Neuronal stem cell (in vitro differentiated cells): ENCODE measurements around the gene SLAMF8.

Experiments used
- DNase-seq: peaks from one replicate; pipeline ENCODE4 v3.0.0-alpha.2; 2013; ENCODE audit warnings: low spot score
- H2AFZ ChIP-seq: one replicate; pipeline ENCODE4 v1.6.1; 2013; ENCODE audit warnings: mild to moderate bottlenecking, low read length, inconsistent platforms
- H2AK5ac ChIP-seq: 2 replicates; pipeline ENCODE4 v1.6.1; 2013; ENCODE audit warnings: low read depth, mild to moderate bottlenecking, inconsistent platforms, low read length, moderate library complexity, mixed read lengths
- H2BK120ac ChIP-seq: 2 replicates; pipeline ENCODE4 v1.6.1; 2013; ENCODE audit warnings: low read depth, mild to moderate bottlenecking, inconsistent platforms, low read length, moderate library complexity, mixed read lengths
- H2BK12ac ChIP-seq: one replicate; pipeline ENCODE4 v1.6.1; 2013; ENCODE audit warnings: low read length, inconsistent platforms
- H2BK15ac ChIP-seq: 2 replicates; pipeline ENCODE4 v1.6.1; 2013; ENCODE audit warnings: mild to moderate bottlenecking, low read length, inconsistent platforms, mixed read lengths
- H2BK5ac ChIP-seq: one replicate; pipeline ENCODE4 v1.6.1; 2013; ENCODE audit warnings: inconsistent platforms, mild to moderate bottlenecking, low read length, moderate library complexity
- H3K14ac ChIP-seq: one replicate; pipeline ENCODE4 v1.6.1; 2013; ENCODE audit warnings: low read length, inconsistent platforms
- H3K18ac ChIP-seq: 2 replicates; pipeline ENCODE4 v1.6.1; 2013; ENCODE audit warnings: low read length, inconsistent platforms
- H3K23ac ChIP-seq: 2 replicates; pipeline ENCODE4 v1.6.1; 2013; ENCODE audit warnings: low read depth, mild to moderate bottlenecking, mixed read lengths, low read length, inconsistent platforms; ENCODE audit not compliant: poor library complexity
- H3K27ac ChIP-seq: replicated peaks from 3 replicates; pipeline ENCODE4 v1.5.1; 2013; ENCODE audit warnings: low read length, inconsistent platforms
- H3K27me3 ChIP-seq, 3 experiments: 2 replicates each; pipeline ENCODE4 v1.6.1; 2013; ENCODE audit warnings: low read length in 3 of 3, mild to moderate bottlenecking in 2 of 3, inconsistent platforms in 1 of 3, low read depth in 1 of 3, mixed read lengths in 1 of 3, moderate library complexity in 1 of 3; ENCODE audit not compliant: control insufficient read depth in 3 of 3, insufficient read depth in 3 of 3
- H3K36me3 ChIP-seq, 2 donors: replicated peaks in 1 of 2; 2 replicates each; pipeline ENCODE4 v1.6.1; 2013; ENCODE audit warnings: low read length in 2 of 2; ENCODE audit not compliant: control insufficient read depth in 2 of 2, insufficient read depth in 2 of 2
- H3K4ac ChIP-seq: 2 replicates; pipeline ENCODE4 v1.6.1; 2013; ENCODE audit warnings: inconsistent platforms, mild to moderate bottlenecking, low read length, moderate library complexity
- H3K4me1 ChIP-seq, 2 donors: 1 replicate in 1 of 2; 2 replicates in 1 of 2; pipeline ENCODE4 v1.6.1; 2013; ENCODE audit warnings: low read length in 2 of 2, low read depth in 1 of 2; ENCODE audit not compliant: control insufficient read depth in 2 of 2, insufficient read depth in 1 of 2
- H3K4me2 ChIP-seq: one replicate; pipeline ENCODE4 v1.6.1; 2013; ENCODE audit warnings: mild to moderate bottlenecking, low read length, inconsistent platforms; ENCODE audit not compliant: insufficient read depth, poor library complexity, severe bottlenecking
- H3K4me3 ChIP-seq, 2 donors: 2 replicates each; pipeline ENCODE4 v1.5.1; 2013; ENCODE audit warnings: low read length in 2 of 2, mild to moderate bottlenecking in 2 of 2, inconsistent platforms in 1 of 2, moderate library complexity in 1 of 2
- H3K79me1 ChIP-seq: one replicate; pipeline ENCODE4 v1.6.1; 2013; ENCODE audit warnings: low read depth, mild to moderate bottlenecking, inconsistent platforms, low read length, moderate library complexity
- H3K9ac ChIP-seq: one replicate; pipeline ENCODE4 v1.6.1; 2013; ENCODE audit warnings: mild to moderate bottlenecking, low read depth, low read length, inconsistent platforms; ENCODE audit not compliant: poor library complexity
- H3K9me3 ChIP-seq, 2 donors: replicated peaks in 1 of 2; 2 replicates each; pipeline versions ENCODE3 to v1.6.1; 2013; ENCODE audit warnings: low read length in 2 of 2, mild to moderate bottlenecking in 2 of 2, inconsistent platforms in 1 of 2, low read depth in 1 of 2, mixed read lengths in 1 of 2, moderate library complexity in 1 of 2; ENCODE audit not compliant: control insufficient read depth in 2 of 2, insufficient read depth in 1 of 2
- H4K8ac ChIP-seq: one replicate; pipeline ENCODE4 v1.6.1; 2013; ENCODE audit warnings: low read depth, mild to moderate bottlenecking, inconsistent platforms, low read length, moderate library complexity
- H4K91ac ChIP-seq: one replicate; pipeline ENCODE4 v1.6.1; 2013; ENCODE audit warnings: low read length, low read depth, mild to moderate bottlenecking, inconsistent platforms; ENCODE audit not compliant: poor library complexity
- WGBS, 2 donors: extraction: QIAGEN DNeasy Blood & Tissue Kit; methylation state at CpG; one replicate each; pipeline ENCODE4 v1.1.7; 2013; ENCODE audit warnings: missing lambda C conversion rate in 2 of 2, mixed read lengths in 1 of 2; ENCODE audit not compliant: insufficient read length in 2 of 2, insufficient replicate concordance in 1 of 2; ENCODE audit errors: extremely low coverage in 2 of 2; 5-methylcytosine and 5-hydroxymethylcytosine counted together

The SLAMF8 gene

DNA sequence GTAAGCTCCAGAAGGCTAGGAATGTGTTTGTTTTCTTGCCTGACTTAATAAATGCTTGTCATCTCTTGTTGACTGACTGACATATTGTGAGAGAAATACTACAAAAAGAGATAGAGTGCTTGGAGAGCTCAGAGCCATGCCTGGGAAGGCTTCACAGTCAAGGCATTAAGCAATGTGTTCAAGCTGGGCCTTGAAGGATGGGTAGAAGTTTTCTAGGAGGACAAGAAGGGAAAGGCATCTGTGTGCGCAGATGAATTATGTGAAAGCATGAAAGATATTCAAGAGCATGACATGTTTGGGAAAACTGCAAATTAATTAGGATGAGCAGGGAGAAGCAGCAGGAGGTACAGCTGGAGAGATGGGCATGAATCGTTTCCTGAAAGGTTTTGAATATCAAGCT lies 5.6 kb downstream of the SLAMF8 start:
- Histone ChIP-seq H2AK5ac (no peak overlapping the region), H3K27ac (no peak overlapping the region), H3K23ac (no peak overlapping the region), H2AFZ (no peak overlapping the region), H3K9me3 (no peaks in the 10 kb centered on the region), H4K8ac (no peak overlapping the region), H3K14ac (no peak overlapping the region), H3K4me2 (no peak overlapping the region), H4K91ac (no peak overlapping the region), H3K4me3 (no peak overlapping the region), H3K27me3 (peaks cover 0 to 44% (median 0%) of the 10 kb centered on the region in 3 experiments), H3K4me1 (peaks cover 0 to 7% of the 10 kb centered on the region in 2 donors), H3K9ac (no peak overlapping the region), H2BK5ac (no peak overlapping the region), H3K4ac (no peak overlapping the region), H3K18ac (no peak overlapping the region), H3K79me1 (no peaks in the 10 kb centered on the region), H2BK12ac (no peak overlapping the region), H2BK120ac (no peak overlapping the region), H3K36me3 (no peaks in the 10 kb centered on the region), H2BK15ac (no peak overlapping the region)
- no peak for DNase-seq
- WGBS, 2 donors = no CpG with 5 or more reads among the region's 2 CpGs

DNA sequence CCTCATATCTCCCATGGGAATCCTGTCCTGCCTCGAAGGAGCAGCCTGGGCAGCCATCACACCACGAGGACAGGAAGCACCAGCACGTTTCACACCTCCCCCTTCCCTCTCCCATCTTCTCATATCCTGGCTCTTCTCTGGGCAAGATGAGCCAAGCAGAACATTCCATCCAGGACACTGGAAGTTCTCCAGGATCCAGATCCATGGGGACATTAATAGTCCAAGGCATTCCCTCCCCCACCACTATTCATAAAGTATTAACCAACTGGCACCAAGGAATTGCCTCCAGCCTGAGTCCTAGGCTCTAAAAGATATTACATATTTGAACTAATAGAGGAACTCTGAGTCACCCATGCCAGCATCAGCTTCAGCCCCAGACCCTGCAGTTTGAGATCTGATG lies 8.7 kb downstream of the SLAMF8 start:
- Histone ChIP-seq H3K9ac (no peak overlapping the region), H2BK12ac (no peak overlapping the region), H2AFZ (no peak overlapping the region), H3K18ac (no peak overlapping the region), H3K27ac (no peak overlapping the region), H3K4me1 (peaks cover 0 to 7% of the 10 kb centered on the region in 2 donors), H3K9me3 (no peaks in the 10 kb centered on the region), H3K4ac (no peak overlapping the region), H3K79me1 (no peaks in the 10 kb centered on the region), H3K36me3 (no peaks in the 10 kb centered on the region), H4K91ac (no peak overlapping the region), H4K8ac (no peak overlapping the region), H3K27me3 (peaks cover 0 to 25% (median 0%) of the 10 kb centered on the region in 3 experiments), H3K4me3 (no peak overlapping the region), H3K23ac (no peak overlapping the region), H3K14ac (no peak overlapping the region), H2BK5ac (no peak overlapping the region), H2AK5ac (no peak overlapping the region), H2BK15ac (no peak overlapping the region), H3K4me2 (no peak overlapping the region), H2BK120ac (no peak overlapping the region)
- no CpG with 5 or more reads among the region's 3 CpGs for WGBS, 2 donors
- DNase-seq = no peak

DNA sequence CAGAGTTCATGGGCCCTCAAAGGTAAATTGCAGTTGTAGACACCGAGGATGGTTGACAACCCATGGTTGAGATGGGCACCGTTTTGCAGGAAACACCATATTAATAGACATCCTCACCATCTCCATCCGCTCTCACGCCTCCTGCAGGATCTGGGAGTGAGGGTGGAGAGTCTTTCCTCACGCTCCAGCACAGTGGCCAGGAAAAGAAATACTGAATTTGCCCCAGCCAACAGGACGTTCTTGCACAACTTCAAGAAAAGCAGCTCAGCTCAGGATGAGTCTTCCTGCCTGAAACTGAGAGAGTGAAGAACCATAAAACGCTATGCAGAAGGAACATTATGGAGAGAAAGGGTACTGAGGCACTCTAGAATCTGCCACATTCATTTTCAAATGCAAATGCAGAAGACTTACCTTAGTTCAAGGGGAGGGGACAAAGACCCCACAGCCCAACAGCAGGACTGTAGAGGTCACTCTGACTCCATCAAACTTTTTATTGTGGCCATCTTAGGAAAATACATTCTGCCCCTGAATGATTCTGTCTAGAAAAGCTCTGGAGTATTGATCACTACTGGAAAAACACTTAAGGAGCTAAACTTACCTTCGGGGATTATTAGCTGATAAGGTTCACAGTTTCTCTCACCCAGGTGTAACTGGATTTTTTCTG lies 9.3 kb downstream of the SLAMF8 start:
- no peak overlapping the region for H2BK12ac ChIP-seq
- no peak overlapping the region for H2BK120ac ChIP-seq
- H4K8ac ChIP-seq = no peak overlapping the region
- H3K14ac ChIP-seq = no peak overlapping the region
- H3K4me2 ChIP-seq = no peak overlapping the region
- H2BK15ac ChIP-seq = no peak overlapping the region
- no peak overlapping the region for H4K91ac ChIP-seq
- no peak overlapping the region for H3K23ac ChIP-seq
- H3K27me3 ChIP-seq = peaks cover 0 to 21% (median 0%) of the 10 kb centered on the region in 3 experiments
- H3K36me3 ChIP-seq = no peaks in the 10 kb centered on the region
- H3K4ac ChIP-seq = no peak overlapping the region
- H2BK5ac ChIP-seq = no peak overlapping the region
- no peak for DNase-seq
- no peak overlapping the region for H2AFZ ChIP-seq
- no peak overlapping the region for H2AK5ac ChIP-seq
- H3K27ac ChIP-seq = no peak overlapping the region
- H3K18ac ChIP-seq = no peak overlapping the region
- whole genome bisulfite sequencing, 2 donors = no CpG with 5 or more reads among the region's 8 CpGs
- H3K9ac ChIP-seq = no peak overlapping the region
- H3K4me3 ChIP-seq = no peak overlapping the region
- H3K9me3 ChIP-seq = no peaks in the 10 kb centered on the region
- no peaks in the 10 kb centered on the region for H3K79me1 ChIP-seq
- peaks cover 0 to 7% of the 10 kb centered on the region in 2 donors for H3K4me1 ChIP-seq

DNA sequence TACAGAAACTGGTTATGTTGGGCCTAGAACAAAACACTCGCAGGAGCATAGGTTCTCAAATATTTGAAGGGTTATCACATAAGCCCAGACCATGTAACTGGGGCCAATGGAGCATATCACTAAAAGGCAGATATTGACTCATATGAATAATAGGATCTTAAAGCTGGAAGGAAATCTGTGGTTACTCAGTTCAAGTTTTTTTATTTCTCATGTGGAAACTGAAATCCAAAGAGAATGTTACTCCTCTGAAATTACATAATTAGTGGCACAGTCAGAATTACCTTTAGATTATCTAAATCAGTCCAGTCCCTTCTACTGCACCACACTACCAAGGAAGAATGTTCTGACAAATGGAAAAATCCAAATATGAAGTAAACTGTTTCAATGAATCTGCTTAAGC lies 12.0 kb downstream of the SLAMF8 start:
- Histone ChIP-seq H4K8ac (no peak overlapping the region), H3K23ac (no peak overlapping the region), H2BK5ac (no peak overlapping the region), H4K91ac (no peak overlapping the region), H3K4me2 (no peak overlapping the region), H3K27me3 (peaks cover 0 to 9% (median 0%) of the 10 kb centered on the region in 3 experiments), H3K9me3 (no peaks in the 10 kb centered on the region), H3K27ac (no peak overlapping the region), H3K79me1 (no peaks in the 10 kb centered on the region), H2BK12ac (no peak overlapping the region), H3K36me3 (no peaks in the 10 kb centered on the region), H3K4me3 (no peak overlapping the region), H3K4ac (no peak overlapping the region), H3K18ac (no peak overlapping the region), H3K4me1 (no peaks in the 10 kb centered on the region), H2BK120ac (no peak overlapping the region), H2BK15ac (no peak overlapping the region), H2AFZ (no peak overlapping the region), H3K14ac (no peak overlapping the region), H3K9ac (no peak overlapping the region), H2AK5ac (no peak overlapping the region)
- DNase-seq = no peak
- no CpG with 5 or more reads among the region's 1 CpG for WGBS, 2 donors
